GM10266 (cell line): ENCODE data around the gene TSFM.
A peak's percentile ranks its signal among the peaks of the same experiment; 100 is the strongest.

Experiments used
- DNase-seq: peaks from one replicate; pipeline ENCODE4 v3.0.0; 2012; ENCODE audit errors: extremely low spot score
- TF ChIP-seq, protein P1 (sequence below): IDR thresholded peaks from 2 replicates; pipeline ENCODE4 v1.5.1; 2012; ENCODE audit warnings: mild to moderate bottlenecking, low read depth; ENCODE audit not compliant: control insufficient read depth, insufficient read depth; ENCODE audit errors: missing control alignments

Gene TSFM

DNA sequence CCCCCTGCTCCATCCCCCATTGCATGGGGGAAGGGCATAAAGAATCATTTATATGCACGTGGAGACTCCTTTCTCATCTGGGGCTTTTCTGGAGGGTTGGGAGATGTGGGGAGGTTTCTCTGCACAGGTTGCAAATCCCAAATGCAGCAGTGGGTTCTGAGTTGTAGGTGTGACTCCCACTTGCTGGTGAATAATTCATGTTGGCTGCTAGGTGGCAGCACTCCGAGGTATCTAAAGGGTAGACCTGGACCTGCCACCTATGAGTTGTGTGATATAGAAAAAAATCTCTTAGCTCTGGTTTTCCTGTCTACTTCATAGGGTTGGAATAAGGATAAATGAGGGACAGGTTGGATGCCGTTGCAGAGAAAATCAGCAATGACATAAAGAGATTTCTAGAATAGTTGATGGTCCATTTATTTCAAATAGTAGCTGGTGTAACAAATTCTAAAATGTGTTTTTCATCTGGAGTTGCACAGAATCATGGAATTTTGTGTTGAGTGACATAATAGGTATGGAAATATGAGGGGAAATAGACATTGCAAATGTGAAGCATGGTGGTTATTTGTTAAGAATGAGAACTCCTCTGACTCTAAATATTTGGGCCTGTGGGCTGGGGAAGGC is 23.1 kb upstream of the TSFM start:
- TF ChIP-seq, protein P1, sequence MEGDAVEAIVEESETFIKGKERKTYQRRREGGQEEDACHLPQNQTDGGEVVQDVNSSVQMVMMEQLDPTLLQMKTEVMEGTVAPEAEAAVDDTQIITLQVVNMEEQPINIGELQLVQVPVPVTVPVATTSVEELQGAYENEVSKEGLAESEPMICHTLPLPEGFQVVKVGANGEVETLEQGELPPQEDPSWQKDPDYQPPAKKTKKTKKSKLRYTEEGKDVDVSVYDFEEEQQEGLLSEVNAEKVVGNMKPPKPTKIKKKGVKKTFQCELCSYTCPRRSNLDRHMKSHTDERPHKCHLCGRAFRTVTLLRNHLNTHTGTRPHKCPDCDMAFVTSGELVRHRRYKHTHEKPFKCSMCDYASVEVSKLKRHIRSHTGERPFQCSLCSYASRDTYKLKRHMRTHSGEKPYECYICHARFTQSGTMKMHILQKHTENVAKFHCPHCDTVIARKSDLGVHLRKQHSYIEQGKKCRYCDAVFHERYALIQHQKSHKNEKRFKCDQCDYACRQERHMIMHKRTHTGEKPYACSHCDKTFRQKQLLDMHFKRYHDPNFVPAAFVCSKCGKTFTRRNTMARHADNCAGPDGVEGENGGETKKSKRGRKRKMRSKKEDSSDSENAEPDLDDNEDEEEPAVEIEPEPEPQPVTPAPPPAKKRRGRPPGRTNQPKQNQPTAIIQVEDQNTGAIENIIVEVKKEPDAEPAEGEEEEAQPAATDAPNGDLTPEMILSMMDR: peak; percentile 56
- DNase-seq: no peak

DNA sequence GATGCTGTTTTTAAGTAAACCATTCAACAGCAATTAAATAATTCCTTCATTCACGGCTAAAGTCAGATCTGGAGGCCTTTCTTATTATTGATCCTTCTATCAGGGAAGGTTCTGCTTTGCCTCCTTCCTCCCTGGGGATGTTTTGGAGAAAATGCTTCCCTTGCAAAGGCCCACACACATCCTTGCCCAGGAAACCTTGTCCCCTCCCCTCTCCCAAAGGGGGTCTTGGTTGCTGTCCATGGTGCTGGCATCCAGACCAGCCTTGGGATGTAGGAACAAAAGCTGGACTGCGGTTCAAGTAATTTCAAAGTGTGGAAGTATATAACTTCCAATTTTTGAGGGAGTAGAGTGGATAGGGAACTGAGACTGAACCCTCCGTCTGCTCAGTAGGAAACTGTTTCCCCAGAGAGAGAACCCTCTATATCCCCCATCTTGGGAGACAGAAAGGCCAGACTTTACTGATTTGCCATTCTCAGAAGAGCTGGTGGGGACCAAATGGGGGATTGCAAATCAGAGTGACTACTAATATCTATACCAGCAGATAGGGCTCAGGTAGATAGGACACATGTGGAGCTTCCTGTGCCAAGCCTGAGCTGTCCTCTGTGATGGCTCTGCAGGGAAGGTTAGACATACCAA is 22.1 kb upstream of the TSFM start:
- TF ChIP-seq, protein P1: no peak
- DNase-seq: no peak

DNA sequence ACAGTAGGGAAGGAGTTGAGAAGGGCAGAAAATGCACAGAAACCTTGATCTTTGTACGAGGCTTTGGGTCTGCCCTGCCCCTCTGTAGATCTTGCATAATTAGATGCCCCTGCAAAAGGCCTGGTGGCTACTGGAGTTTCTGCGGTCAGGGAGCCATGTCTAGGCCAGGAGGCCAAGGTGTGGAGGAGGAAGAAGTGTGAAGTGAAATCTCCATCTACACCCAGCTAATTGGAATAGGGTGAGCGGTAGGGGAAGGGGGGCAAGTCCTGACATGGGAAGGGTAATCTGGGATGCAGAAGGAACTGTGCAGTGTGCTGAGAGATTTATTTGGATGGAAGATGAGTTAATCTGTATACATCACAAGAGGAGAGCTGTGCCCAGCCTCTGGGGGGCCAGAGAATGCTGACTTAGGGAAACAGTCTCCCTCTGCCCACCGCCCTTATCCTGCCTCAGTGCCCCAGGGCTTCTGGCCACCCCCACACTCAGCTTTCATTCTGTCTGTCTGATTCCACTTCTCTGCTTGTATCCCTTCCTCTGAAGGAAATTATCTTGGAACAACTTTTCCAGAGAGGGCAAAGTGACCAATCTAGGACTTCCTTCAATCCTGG is 21.1 kb upstream of the TSFM start:
- DNase-seq: no peak
- TF ChIP-seq, protein P1: no peak

DNA sequence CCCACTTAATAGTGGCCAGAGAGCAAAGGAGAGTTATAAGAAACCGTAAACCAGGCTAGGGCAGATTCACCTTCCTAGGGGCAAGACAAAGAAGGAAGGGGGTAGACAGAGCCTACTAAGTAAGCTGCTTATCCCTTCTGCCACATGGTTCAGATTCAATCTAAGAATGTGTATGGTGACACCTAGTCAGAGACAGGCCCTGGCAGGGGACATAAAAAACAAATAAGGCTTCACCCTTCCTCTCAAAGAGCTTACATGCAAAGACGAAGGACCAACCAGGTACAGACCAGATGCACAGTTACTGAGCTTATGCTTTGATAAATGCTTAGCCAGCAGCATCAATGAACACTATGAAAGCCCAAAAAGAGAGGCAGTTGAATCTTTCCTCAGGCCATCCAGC is 20.1 kb upstream of the TSFM start:
- TF ChIP-seq, protein P1: no peak
- no peak for DNase-seq

DNA sequence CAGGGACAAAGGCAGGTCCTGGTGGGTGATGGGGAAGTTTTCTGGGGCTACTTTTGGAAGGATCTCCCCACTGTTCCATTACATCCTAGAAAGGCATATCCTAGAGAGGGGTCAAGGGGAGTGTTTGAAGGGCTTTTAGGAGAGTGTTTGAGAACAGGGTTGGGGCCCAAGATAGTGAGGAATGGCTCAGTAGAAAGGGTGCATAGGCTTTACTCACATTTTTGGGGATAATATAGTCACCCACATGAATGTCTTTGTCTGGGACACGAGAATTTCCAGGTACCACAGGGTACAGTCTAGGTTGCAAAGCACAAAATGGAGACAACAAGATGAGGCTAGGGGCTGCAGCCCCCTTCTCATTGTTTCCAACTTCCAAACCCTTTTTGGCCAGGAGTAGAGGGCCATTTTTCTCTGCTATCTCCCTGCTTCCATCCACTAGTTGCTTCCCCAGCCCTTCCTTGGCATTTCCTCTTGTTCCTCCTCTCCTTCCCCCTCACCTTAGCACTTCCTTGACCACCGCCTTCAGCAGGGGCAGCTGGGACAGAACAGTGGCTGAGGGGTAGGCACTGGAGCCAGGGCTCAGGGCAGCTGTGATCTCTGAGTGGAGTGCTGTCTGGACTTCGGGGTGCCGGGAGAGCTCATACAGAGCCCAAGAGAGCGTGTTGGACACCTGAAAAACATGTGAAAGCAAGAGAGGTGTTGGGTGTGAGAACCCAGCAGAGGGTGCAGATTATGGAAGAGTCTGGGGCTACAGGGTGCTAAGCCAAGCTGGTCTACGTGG is 18.5 kb upstream of the TSFM start:
- TF ChIP-seq, protein P1: no peak
- no peak for DNase-seq

DNA sequence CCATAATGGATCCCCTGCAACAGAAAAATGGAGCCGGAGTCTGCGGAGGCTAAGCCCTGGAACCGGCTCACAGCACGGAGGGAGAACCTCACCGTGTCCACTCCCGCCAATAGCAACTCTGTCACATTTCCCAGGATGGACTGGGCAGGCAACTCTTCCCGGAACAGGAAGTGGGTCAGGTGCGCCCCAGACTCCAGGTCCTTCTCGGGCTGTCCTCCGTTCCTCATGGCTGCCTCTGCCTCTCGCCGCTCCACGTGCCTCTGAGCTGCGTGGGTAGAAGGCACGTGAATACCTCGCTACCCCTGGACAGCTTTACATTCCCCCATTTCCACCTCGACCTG is 18.0 kb upstream of the TSFM start:
- DNase-seq: no peak
- TF ChIP-seq, protein P1: no peak
